ENCODE results near the gene ADAMTS2.

- TF ChIP-seq CTCF (conservative IDR thresholded peaks at IDR 0.05; ENCODE audit: low read depth in 2 of 2) (no peak), EZH2phosphoT487 (IDR thresholded peaks at IDR 0.05; ENCODE audit: unreplicated experiment) (no peak), POLR2AphosphoS5 (IDR thresholded peaks at IDR 0.05; ENCODE audit: low read depth) (no peak), EZH2 (IDR thresholded peaks at IDR 0.05; ENCODE audit: low read depth, unreplicated experiment) (no peak), REST (IDR thresholded peaks at IDR 0.05; ENCODE audit: unreplicated experiment) (no peak), CREB1 (CRISPR knock-in tag; IDR thresholded peaks at IDR 0.05; ENCODE audit: low read depth) (no peak)
Observed at GRCh38 chr5:179264783-179265513, 80.3 kb downstream of the ADAMTS2 start.

All from GM23338 (cell line).